Tibial nerve (tissue), 4 donors: ENCODE results near the gene LRRC28. TPM values are rescaled to one million over a fixed set of nuclear protein-coding genes. Genes with fewer than 3 reads are reported as not detected.

Experiments
- DNase-seq, 2 donors: peaks; one replicate each; pipeline ENCODE4 v3.0.0-alpha.2; 2019; ENCODE audit warnings: low spot score in 2 of 2
- H3K27ac ChIP-seq, 4 donors: fragments of 200-600 bp; sonication (generic) in 3 of 4; one replicate each; pipeline ENCODE4 v1.5.1; 2017 to 2019; ENCODE audit warnings: mild to moderate bottlenecking in 1 of 4
- H3K27me3 ChIP-seq, 2 donors: fragments of 200-600 bp; sonication (generic) in 1 of 2; one replicate each; pipeline versions ENCODE4 v1.5.1 to v1.6.0; 2017 to 2019
- H3K36me3 ChIP-seq, 3 donors: fragments of 200-600 bp; sonication (generic); one replicate each; pipeline ENCODE4 v1.5.1; 2018 to 2019
- H3K4me1 ChIP-seq, 4 donors: fragments of 200-600 bp; sonication (generic) in 3 of 4; one replicate each; pipeline ENCODE4 v1.5.1; 2017 to 2019
- H3K4me3 ChIP-seq, 4 donors: fragments of 200-600 bp; sonication (generic) in 3 of 4; one replicate each; pipeline ENCODE4 v1.5.1; 2017 to 2019; ENCODE audit warnings: mild to moderate bottlenecking in 1 of 4, moderate library complexity in 1 of 4
- H3K9me3 ChIP-seq, 4 donors: fragments of 200-600 bp; sonication (generic) in 3 of 4; one replicate each; pipeline ENCODE4 v1.5.1; 2017 to 2019
- EP300 ChIP-seq, 2 donors: sonication (generic); formaldehyde crosslinking; IDR thresholded peaks; one replicate each; pipeline ENCODE4 v1.6.1; 2017; ENCODE audit warnings: antibody characterized with exemption in 2 of 2, mild to moderate bottlenecking in 1 of 2
- POLR2A ChIP-seq, 2 donors: fragments of 450-650 bp; IDR thresholded peaks; one replicate each; pipeline ENCODE4 v1.6.1; 2017; ENCODE audit warnings: antibody characterized with exemption in 2 of 2, mild to moderate bottlenecking in 2 of 2, moderate library complexity in 2 of 2
- WGBS, 2 donors: methylation state at CpG; one replicate each; pipeline ENCODE4 v1.1.5; 2018; 5-methylcytosine and 5-hydroxymethylcytosine counted together
- total RNA-seq, 4 donors: library from RNA; depleted of rRNA; stranded (reverse); fragments of >200 nt; gene quantifications; one replicate each; pipeline ENCODE4 v1.1.0, GENCODE V29; 2016
- TF ChIP-seq, protein P1 (sequence below), 5 experiments: fragments of 200-600 bp in 3 of 5; fragments of 450-650 bp in 2 of 5; sonication (generic) in 3 of 5; IDR thresholded peaks; one replicate each; pipeline ENCODE4 v1.5.1; 2016 to 2019; ENCODE audit warnings: antibody characterized with exemption in 5 of 5, mild to moderate bottlenecking in 3 of 5, moderate library complexity in 2 of 5

Gene LRRC28
- total RNA-seq, 4 donors from 2014 or later = 21.6 to 73.4 (median 33.5) TPM

DNA sequence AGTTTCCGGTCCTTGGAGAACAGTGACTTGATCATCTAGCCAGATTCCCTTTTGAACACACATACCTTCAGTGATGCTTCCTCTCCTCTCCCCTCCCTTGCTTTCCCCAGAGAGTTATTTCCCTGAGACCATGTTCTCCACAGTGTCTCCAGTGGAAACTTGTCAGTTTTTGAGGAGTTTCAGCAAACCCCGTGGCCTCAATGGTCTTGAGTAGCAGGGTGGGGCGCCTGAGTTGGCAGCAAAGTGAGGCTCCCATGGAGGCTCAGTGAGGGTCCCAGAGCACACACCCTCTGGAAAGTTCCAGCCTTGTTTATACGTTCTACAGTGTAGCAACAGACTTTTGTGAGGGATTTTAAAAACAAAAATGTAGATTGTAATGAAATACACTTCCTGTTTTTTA, 135.1 kb downstream of the LRRC28 start:
- TF ChIP-seq POLR2A (IDR thresholded peaks at IDR 0.05) (no peak), EP300 (IDR thresholded peaks at IDR 0.05) (no peak)
- TF ChIP-seq, protein P1, sequence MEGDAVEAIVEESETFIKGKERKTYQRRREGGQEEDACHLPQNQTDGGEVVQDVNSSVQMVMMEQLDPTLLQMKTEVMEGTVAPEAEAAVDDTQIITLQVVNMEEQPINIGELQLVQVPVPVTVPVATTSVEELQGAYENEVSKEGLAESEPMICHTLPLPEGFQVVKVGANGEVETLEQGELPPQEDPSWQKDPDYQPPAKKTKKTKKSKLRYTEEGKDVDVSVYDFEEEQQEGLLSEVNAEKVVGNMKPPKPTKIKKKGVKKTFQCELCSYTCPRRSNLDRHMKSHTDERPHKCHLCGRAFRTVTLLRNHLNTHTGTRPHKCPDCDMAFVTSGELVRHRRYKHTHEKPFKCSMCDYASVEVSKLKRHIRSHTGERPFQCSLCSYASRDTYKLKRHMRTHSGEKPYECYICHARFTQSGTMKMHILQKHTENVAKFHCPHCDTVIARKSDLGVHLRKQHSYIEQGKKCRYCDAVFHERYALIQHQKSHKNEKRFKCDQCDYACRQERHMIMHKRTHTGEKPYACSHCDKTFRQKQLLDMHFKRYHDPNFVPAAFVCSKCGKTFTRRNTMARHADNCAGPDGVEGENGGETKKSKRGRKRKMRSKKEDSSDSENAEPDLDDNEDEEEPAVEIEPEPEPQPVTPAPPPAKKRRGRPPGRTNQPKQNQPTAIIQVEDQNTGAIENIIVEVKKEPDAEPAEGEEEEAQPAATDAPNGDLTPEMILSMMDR (IDR thresholded peaks at IDR 0.05) = no peak
- Histone ChIP-seq H3K27me3 (no peaks in the 10 kb centered on the region), H3K36me3 (peaks cover 0 to 10% (median 0%) of the 10 kb centered on the region in 3 donors), H3K4me3 (no peak overlapping the region), H3K9me3 (peaks cover 0 to 9% (median 0%) of the 10 kb centered on the region in 4 donors), H3K4me1 (peaks cover 0 to 18% (median 10%) of the 10 kb centered on the region in 4 donors), H3K27ac (peak overlapping the region in 1 of 4 donors; percentile 9)
- WGBS, 2 donors = 57 to 62% methylated on average over 4 of the region's 4 CpGs
- no peak for DNase-seq

DNA sequence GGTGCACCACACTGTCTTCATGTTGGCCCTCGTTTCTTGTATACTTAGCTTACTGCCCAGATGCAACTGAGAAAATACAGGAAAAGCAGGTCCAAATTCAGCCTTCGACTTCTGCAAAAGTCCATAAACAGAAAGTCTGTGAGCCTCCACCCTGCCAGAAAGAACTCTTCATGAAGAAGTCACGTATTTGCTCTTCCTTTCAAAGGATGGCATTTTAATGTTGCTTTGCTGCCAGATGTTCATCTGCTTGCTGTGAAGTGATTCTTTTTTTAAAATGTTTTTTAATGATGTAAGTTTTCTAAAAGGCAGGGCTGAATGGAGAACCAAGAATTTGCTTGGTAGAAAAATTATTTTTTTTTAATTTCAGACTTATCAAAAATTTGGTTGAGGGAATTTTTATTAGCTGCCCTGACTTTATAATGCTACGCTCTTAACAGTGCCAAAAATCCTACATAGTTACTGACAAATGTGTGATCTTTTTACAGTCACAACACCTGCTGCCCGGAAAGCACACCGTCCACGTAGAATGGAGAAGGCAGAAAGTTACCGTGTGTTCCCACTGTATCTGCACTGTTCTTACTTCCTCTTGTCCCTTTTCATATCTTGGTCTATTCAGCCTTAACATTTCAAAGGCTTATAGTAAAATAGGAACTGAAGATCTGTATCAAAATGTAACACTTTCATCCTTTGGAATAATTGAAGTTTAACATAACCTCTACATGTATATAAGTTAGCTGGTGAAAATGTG, 136.3 kb downstream of the LRRC28 start:
- TF ChIP-seq POLR2A (IDR thresholded peaks at IDR 0.05) = no peak
- TF ChIP-seq, protein P1 (IDR thresholded peaks at IDR 0.05) = no peak
- no peak for TF ChIP-seq EP300 (IDR thresholded peaks at IDR 0.05)
- H3K27ac ChIP-seq = no peak overlapping the region
- H3K27me3 ChIP-seq = no peaks in the 10 kb centered on the region
- no peak for DNase-seq
- 77 to 82% methylated on average over 8 of the region's 8 CpGs for WGBS, 2 donors
- peaks cover 0 to 18% (median 10%) of the 10 kb centered on the region in 4 donors for H3K4me1 ChIP-seq
- peaks cover 0 to 3% (median 0%) of the 10 kb centered on the region in 3 donors for H3K36me3 ChIP-seq
- peaks cover 0 to 21% (median 5%) of the 10 kb centered on the region in 4 donors for H3K9me3 ChIP-seq
- H3K4me3 ChIP-seq = no peak overlapping the region

DNA sequence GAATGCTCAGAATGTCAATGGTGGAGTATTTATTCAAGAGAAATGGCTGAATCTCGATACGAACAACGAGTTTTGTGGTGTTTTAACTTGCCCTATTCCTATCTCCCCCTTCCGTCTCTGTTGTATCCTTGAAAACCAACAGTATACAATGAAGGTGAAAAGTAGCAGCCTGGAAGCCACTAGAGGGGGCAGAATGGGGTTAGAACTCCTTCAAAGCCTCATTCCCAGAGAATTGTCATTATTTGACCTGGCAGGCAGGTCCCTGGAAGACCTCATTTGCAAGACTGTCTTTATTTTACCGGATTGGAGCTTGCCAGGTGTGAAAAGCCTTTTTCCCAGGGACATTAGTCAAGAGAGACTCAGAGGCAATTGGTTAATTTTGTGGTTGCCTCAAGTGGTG, 139.4 kb downstream of the LRRC28 start:
- TF ChIP-seq, protein P1 (IDR thresholded peaks at IDR 0.05) = no peak
- TF ChIP-seq POLR2A (IDR thresholded peaks at IDR 0.05) (no peak), EP300 (IDR thresholded peaks at IDR 0.05) (no peak)
- no peak for DNase-seq
- WGBS, 2 donors = 76 to 78% methylated on average over 5 of the region's 5 CpGs
- Histone ChIP-seq H3K4me3 (no peak overlapping the region), H3K27ac (no peak overlapping the region), H3K4me1 (peaks cover 0 to 11% (median 6%) of the 10 kb centered on the region in 4 donors), H3K27me3 (no peaks in the 10 kb centered on the region), H3K36me3 (no peaks in the 10 kb centered on the region), H3K9me3 (peaks cover 0 to 31% (median 5%) of the 10 kb centered on the region in 4 donors)

DNA sequence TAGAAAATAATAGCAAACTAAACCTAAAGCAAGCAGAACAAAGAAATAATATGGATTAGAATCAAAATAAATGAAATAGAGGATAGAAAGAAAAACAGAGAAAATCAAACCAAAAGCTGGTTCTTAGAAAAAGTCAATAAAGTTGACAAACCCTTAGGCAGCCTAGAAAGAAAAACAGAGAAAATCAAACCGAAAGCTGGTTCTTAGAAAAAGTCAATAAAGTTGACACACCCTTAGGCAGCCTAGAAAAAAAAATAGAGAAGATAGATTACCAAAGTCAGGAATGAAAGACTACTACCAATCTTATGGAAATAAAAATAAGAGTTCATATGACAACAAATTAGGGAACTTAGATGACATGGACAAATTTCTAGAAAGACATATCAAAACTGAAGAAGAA, 142.4 kb downstream of the LRRC28 start:
- H3K4me1 ChIP-seq = no peaks in the 10 kb centered on the region
- no peak overlapping the region for H3K4me3 ChIP-seq
- H3K36me3 ChIP-seq = no peaks in the 10 kb centered on the region
- WGBS, 2 donors = 72 to 79% methylated on average over 1 of the region's 1 CpG
- DNase-seq = no peak
- peaks cover 0 to 31% (median 5%) of the 10 kb centered on the region in 4 donors for H3K9me3 ChIP-seq
- TF ChIP-seq POLR2A (IDR thresholded peaks at IDR 0.05) = no peak
- no peak for TF ChIP-seq EP300 (IDR thresholded peaks at IDR 0.05)
- TF ChIP-seq, protein P1 (IDR thresholded peaks at IDR 0.05) = no peak
- H3K27me3 ChIP-seq = no peaks in the 10 kb centered on the region
- H3K27ac ChIP-seq = no peak overlapping the region

DNA sequence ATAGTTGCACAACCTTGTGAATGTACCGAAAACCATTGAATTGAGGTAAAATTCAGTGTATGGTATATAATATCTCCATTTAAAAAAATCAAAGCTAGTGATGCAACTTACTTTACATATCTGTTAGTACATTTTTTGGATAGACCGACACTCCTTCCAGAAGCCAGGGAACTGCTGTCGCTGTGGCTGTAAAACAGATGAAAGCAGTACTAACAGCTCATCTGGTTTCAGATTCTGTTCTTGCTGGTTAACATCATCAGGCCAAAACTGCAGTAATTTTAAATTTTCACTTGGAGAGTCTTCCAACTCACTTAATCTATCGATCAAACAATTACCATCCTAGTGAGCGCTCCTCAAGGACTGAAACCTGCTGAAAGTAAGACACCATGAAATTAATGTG, 145.1 kb downstream of the LRRC28 start:
- Histone ChIP-seq H3K9me3 (peaks cover 0 to 22% (median 5%) of the 10 kb centered on the region in 4 donors), H3K4me3 (no peak overlapping the region), H3K27ac (no peak overlapping the region), H3K36me3 (no peaks in the 10 kb centered on the region), H3K27me3 (no peaks in the 10 kb centered on the region), H3K4me1 (no peaks in the 10 kb centered on the region)
- no peak for TF ChIP-seq EP300 (IDR thresholded peaks at IDR 0.05)
- TF ChIP-seq, protein P1 (IDR thresholded peaks at IDR 0.05) = no peak
- no peak for TF ChIP-seq POLR2A (IDR thresholded peaks at IDR 0.05)
- 86 to 89% methylated on average over 5 of the region's 5 CpGs for WGBS, 2 donors
- DNase-seq = no peak
